GM23248 (cell line): ENCODE data around the gene BEND7.

Experiments used
- EZH2 ChIP-seq: fragments of 200-600 bp; sonication (generic); IDR thresholded peaks from 2 replicates; pipeline ENCODE4 v1.6.1; 2018; ENCODE audit warnings: antibody characterized with exemption, mild to moderate bottlenecking; ENCODE audit not compliant: insufficient read depth, poor library complexity, severe bottlenecking
- EZH2phosphoT487 ChIP-seq: fragments of 200-600 bp; sonication (generic); IDR thresholded peaks from 2 replicates; pipeline ENCODE4 v1.6.1; 2018; ENCODE audit warnings: antibody characterized with exemption, moderate library complexity, mild to moderate bottlenecking, low read depth; ENCODE audit not compliant: insufficient read depth

GRCh38 chr10:13528123-13528874, 515 bp downstream of the BEND7 start:
- TF ChIP-seq EZH2: no peak
- no peak for TF ChIP-seq EZH2phosphoT487
